A673 (cell line): ENCODE data around the gene JAGN1.

Source experiments
- EZH2 ChIP-seq: fragments of 200-600 bp; sonication (generic); IDR thresholded peaks from 2 replicates; pipeline ENCODE4 v1.6.1; 2017; ENCODE audit warnings: borderline replicate concordance, low read depth, mild to moderate bottlenecking, mixed read lengths, antibody characterized with exemption, low read length; ENCODE audit not compliant: poor library complexity, severe bottlenecking
- TF ChIP-seq, protein P1 (sequence below): fragments of 300-800, 200-600 bp; sonication (generic); conservative IDR thresholded peaks from 2 replicates; pipeline ENCODE4 v1.5.1; 2017; ENCODE audit warnings: low read depth, mild to moderate bottlenecking, antibody characterized with exemption, low read length, moderate library complexity, mixed read lengths

DNA sequence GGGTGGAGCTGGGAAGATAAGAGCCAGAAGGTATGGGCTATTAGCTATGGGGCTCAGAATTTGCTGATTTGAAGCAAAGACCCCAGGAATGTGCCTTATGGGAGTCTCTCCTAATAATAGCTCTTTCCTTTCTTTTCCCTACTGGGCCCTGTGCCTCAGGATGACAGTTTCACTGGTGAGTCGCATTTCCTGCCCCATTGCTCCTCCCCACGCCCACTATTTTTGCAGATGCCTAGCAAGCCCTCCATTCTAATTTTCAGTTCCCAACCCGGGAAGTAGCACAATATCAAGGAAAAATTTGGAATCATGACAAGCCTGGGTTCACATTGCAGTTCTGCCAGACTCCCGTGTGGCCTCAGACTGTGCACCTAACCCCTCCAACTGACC is 12.8 kb downstream of the JAGN1 start:
- TF ChIP-seq, protein P1, sequence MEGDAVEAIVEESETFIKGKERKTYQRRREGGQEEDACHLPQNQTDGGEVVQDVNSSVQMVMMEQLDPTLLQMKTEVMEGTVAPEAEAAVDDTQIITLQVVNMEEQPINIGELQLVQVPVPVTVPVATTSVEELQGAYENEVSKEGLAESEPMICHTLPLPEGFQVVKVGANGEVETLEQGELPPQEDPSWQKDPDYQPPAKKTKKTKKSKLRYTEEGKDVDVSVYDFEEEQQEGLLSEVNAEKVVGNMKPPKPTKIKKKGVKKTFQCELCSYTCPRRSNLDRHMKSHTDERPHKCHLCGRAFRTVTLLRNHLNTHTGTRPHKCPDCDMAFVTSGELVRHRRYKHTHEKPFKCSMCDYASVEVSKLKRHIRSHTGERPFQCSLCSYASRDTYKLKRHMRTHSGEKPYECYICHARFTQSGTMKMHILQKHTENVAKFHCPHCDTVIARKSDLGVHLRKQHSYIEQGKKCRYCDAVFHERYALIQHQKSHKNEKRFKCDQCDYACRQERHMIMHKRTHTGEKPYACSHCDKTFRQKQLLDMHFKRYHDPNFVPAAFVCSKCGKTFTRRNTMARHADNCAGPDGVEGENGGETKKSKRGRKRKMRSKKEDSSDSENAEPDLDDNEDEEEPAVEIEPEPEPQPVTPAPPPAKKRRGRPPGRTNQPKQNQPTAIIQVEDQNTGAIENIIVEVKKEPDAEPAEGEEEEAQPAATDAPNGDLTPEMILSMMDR = no peak
- TF ChIP-seq EZH2 = no peak
